ENCODE results near the gene UPF2. TPM values are rescaled to one million over a fixed set of nuclear protein-coding genes. Genes with fewer than 3 reads are reported as not detected.

The UPF2 gene
- total and polyA plus RNA-seq, 4 donors = 7.4 to 36.4 (median 13.3) TPM

- DNase-seq = peak in 1 of 3 donors; percentile 31
- 63 to 68% methylated on average over 11 of the region's 11 CpGs for WGBS, 2 donors
- ATAC-seq (ENCODE audit: insufficient read depth, low FRiP score) = no peak
- H3K4me1 ChIP-seq (ENCODE audit: control insufficient read depth in 5 of 5, insufficient read depth in 5 of 5, low read length in 5 of 5) = peaks cover 0 to 4% (median 0%) of the 10 kb centered on the region in 5 donors
- H3K36me3 ChIP-seq (ENCODE audit: control insufficient read depth in 4 of 4, insufficient read depth in 4 of 4, low read length in 4 of 4) = no peaks in the 10 kb centered on the region
- no peak overlapping the region for H3K4me3 ChIP-seq
- no peak for TF ChIP-seq CTCF (IDR thresholded peaks at IDR 0.05; ENCODE audit: control extremely low read depth, extremely low read depth)
- H3K9ac ChIP-seq (ENCODE audit: insufficient read depth in 1 of 2, low read length in 2 of 2) = no peak overlapping the region
- H3K9me3 ChIP-seq (ENCODE audit: control insufficient read depth in 4 of 4, insufficient read depth in 3 of 4, low read length in 3 of 4) = peaks cover 0 to 2% (median 0%) of the 10 kb centered on the region in 4 donors
- H3K27ac ChIP-seq (ENCODE audit: low read depth in 1 of 2, low read length in 1 of 2) = no peak overlapping the region
- no peaks in the 10 kb centered on the region for H3K27me3 ChIP-seq (ENCODE audit: control insufficient read depth in 3 of 3, insufficient read depth in 3 of 3, low read length in 2 of 3)
Measured at GRCh38 chr10:11913079-11913641, 129.4 kb downstream of the UPF2 start.

GRCh38 chr10:11910102-11910501 lies 132.5 kb downstream of the UPF2 start:
- Histone ChIP-seq H3K9me3 (ENCODE audit: control insufficient read depth in 4 of 4, insufficient read depth in 3 of 4, low read length in 3 of 4) (peaks cover 0 to 2% (median 0%) of the 10 kb centered on the region in 4 donors), H3K27me3 (ENCODE audit: control insufficient read depth in 3 of 3, insufficient read depth in 3 of 3, low read length in 2 of 3) (no peaks in the 10 kb centered on the region), H3K27ac (ENCODE audit: low read depth in 1 of 2, low read length in 1 of 2) (peak overlapping the region in 1 of 2 donors; percentile 41), H3K9ac (ENCODE audit: insufficient read depth in 1 of 2, low read length in 2 of 2) (no peak overlapping the region), H3K4me3 (no peak overlapping the region), H3K36me3 (ENCODE audit: control insufficient read depth in 4 of 4, insufficient read depth in 4 of 4, low read length in 4 of 4) (no peaks in the 10 kb centered on the region), H3K4me1 (ENCODE audit: control insufficient read depth in 5 of 5, insufficient read depth in 5 of 5, low read length in 5 of 5) (peaks cover 0 to 3% (median 0%) of the 10 kb centered on the region in 5 donors)
- ATAC-seq (ENCODE audit: insufficient read depth, low FRiP score) = no peak
- DNase-seq = no peak
- TF ChIP-seq CTCF (IDR thresholded peaks at IDR 0.05; ENCODE audit: control extremely low read depth, extremely low read depth) = no peak
- 69 to 75% methylated on average over 10 of the region's 10 CpGs for WGBS, 2 donors

GRCh38 chr10:11909618-11910017 lies 133.0 kb downstream of the UPF2 start:
- H3K9ac ChIP-seq (ENCODE audit: insufficient read depth in 1 of 2, low read length in 2 of 2) = no peak overlapping the region
- H3K4me1 ChIP-seq (ENCODE audit: control insufficient read depth in 5 of 5, insufficient read depth in 5 of 5, low read length in 5 of 5) = peaks cover 0 to 3% (median 0%) of the 10 kb centered on the region in 5 donors
- H3K27ac ChIP-seq (ENCODE audit: low read depth in 1 of 2, low read length in 1 of 2) = peak overlapping the region in 1 of 2 donors; percentile 44
- TF ChIP-seq CTCF (IDR thresholded peaks at IDR 0.05; ENCODE audit: control extremely low read depth, extremely low read depth) = no peak
- 72 to 83% methylated on average over 10 of the region's 10 CpGs for WGBS, 2 donors
- DNase-seq = no peak
- H3K4me3 ChIP-seq = no peak overlapping the region
- no peaks in the 10 kb centered on the region for H3K27me3 ChIP-seq (ENCODE audit: control insufficient read depth in 3 of 3, insufficient read depth in 3 of 3, low read length in 2 of 3)
- peaks cover 0 to 2% (median 0%) of the 10 kb centered on the region in 4 donors for H3K9me3 ChIP-seq (ENCODE audit: control insufficient read depth in 4 of 4, insufficient read depth in 3 of 4, low read length in 3 of 4)
- H3K36me3 ChIP-seq (ENCODE audit: control insufficient read depth in 4 of 4, insufficient read depth in 4 of 4, low read length in 4 of 4) = no peaks in the 10 kb centered on the region
- no peak for ATAC-seq (ENCODE audit: insufficient read depth, low FRiP score)

- Histone ChIP-seq H3K9me3 (ENCODE audit: control insufficient read depth in 4 of 4, insufficient read depth in 3 of 4, low read length in 3 of 4) (peaks cover 0 to 2% (median 0%) of the 10 kb centered on the region in 4 donors), H3K4me1 (ENCODE audit: control insufficient read depth in 5 of 5, insufficient read depth in 5 of 5, low read length in 5 of 5) (peaks cover 0 to 3% (median 0%) of the 10 kb centered on the region in 5 donors), H3K27me3 (ENCODE audit: control insufficient read depth in 3 of 3, insufficient read depth in 3 of 3, low read length in 2 of 3) (no peaks in the 10 kb centered on the region), H3K9ac (ENCODE audit: insufficient read depth in 1 of 2, low read length in 2 of 2) (no peak overlapping the region), H3K4me3 (no peak overlapping the region), H3K27ac (ENCODE audit: low read depth in 1 of 2, low read length in 1 of 2) (no peak overlapping the region), H3K36me3 (ENCODE audit: control insufficient read depth in 4 of 4, insufficient read depth in 4 of 4, low read length in 4 of 4) (no peaks in the 10 kb centered on the region)
- DNase-seq (no peak), ATAC-seq (ENCODE audit: insufficient read depth, low FRiP score) (no peak)
- WGBS, 2 donors = 95 to 98% methylated on average over 11 of the region's 11 CpGs
- TF ChIP-seq CTCF (IDR thresholded peaks at IDR 0.05; ENCODE audit: control extremely low read depth, extremely low read depth) = no peak
Measured at GRCh38 chr10:11908991-11909390, 133.6 kb downstream of the UPF2 start.

Measured in lung (tissue), 12 donors.